RKO (cell line): ENCODE measurements around the gene CEACAM19.
"Not testable (repeated sequence)": the region's sequence is repeated elsewhere in the genome, so short reads cannot be mapped to it uniquely, and the experiment has no call there.

ENCODE experiments used
- DNase-seq: peaks from one replicate; pipeline ENCODE4 v3.0.0-alpha.2; 2016; ENCODE audit warnings: low spot score

Gene CEACAM19

GRCh38 chr19:44675521-44675920, 4.2 kb downstream of the CEACAM19 start:
- no peak for DNase-seq

GRCh38 chr19:44677019-44677811, 5.9 kb downstream of the CEACAM19 start:
- DNase-seq: no peak

GRCh38 chr19:44680536-44680935, 9.3 kb downstream of the CEACAM19 start:
- DNase-seq: no peak

- no peak for DNase-seq
These were observed 10.9 kb downstream of the CEACAM19 start for GRCh38 chr19:44681992-44682790.

GRCh38 chr19:44682807-44683206, 11.5 kb downstream of the CEACAM19 start:
- DNase-seq: no peak

GRCh38 chr19:44683434-44684210, 12.3 kb downstream of the CEACAM19 start:
- no peak for DNase-seq

GRCh38 chr19:44684396-44684795, 13.1 kb downstream of the CEACAM19 start:
- DNase-seq: not testable (repeated sequence)

GRCh38 chr19:44684892-44685863, 13.9 kb downstream of the CEACAM19 start:
- DNase-seq: peak; percentile 94

GRCh38 chr19:44685877-44686276, 14.6 kb downstream of the CEACAM19 start:
- no peak for DNase-seq

GRCh38 chr19:44686896-44687295, 15.6 kb downstream of the CEACAM19 start:
- DNase-seq: no peak

GRCh38 chr19:44687888-44688287, 16.6 kb downstream of the CEACAM19 start:
- DNase-seq: no peak

GRCh38 chr19:44689290-44690130, 18.2 kb downstream of the CEACAM19 start:
- peak; percentile 67 for DNase-seq

- no peak for DNase-seq
These were observed 18.8 kb downstream of the CEACAM19 start for GRCh38 chr19:44690131-44690440.

- DNase-seq: no peak
These were observed 21.1 kb downstream of the CEACAM19 start for GRCh38 chr19:44692379-44692721.

GRCh38 chr19:44694184-44694579, 22.9 kb downstream of the CEACAM19 start:
- DNase-seq: no peak

GRCh38 chr19:44696939-44697669, 25.8 kb downstream of the CEACAM19 start:
- DNase-seq: no peak

GRCh38 chr19:44697670-44698034, 26.4 kb downstream of the CEACAM19 start:
- DNase-seq: no peak

GRCh38 chr19:44698492-44699201, 27.4 kb downstream of the CEACAM19 start, which contains the start of gene CEACAM16:
Gene CEACAM16, plus strand, starts transcription at chr19:44699151. Its CDS starts 2,306 bp downstream, at chr19:44701457.
- DNase-seq: no peak

- DNase-seq: no peak
These were observed 29.3 kb downstream of the CEACAM19 start for GRCh38 chr19:44700547-44700946.
